Neutrophil (primary cell): ENCODE data around the gene NPLOC4.

Experiments used
- H3K27ac ChIP-seq: fragments of 200-600 bp; sonication (generic); 2 replicates; pipeline ENCODE4 v1.5.1; 2016; ENCODE audit warnings: mild to moderate bottlenecking, moderate library complexity
- H3K27me3 ChIP-seq: fragments of 200-600 bp; sonication (generic); 2 replicates; pipeline ENCODE4 v1.6.0; 2016; ENCODE audit warnings: mild to moderate bottlenecking
- H3K36me3 ChIP-seq: fragments of 200-600 bp; sonication (generic); 2 replicates; pipeline ENCODE4 v1.5.1; 2017
- H3K4me1 ChIP-seq, 2 experiments: fragments of 200-600 bp in 1 of 2; sonication (generic) in 1 of 2; 1 replicate in 1 of 2; 2 replicates in 1 of 2; pipeline versions ENCODE4 v1.5.1 to v1.6.1; 2013 to 2016; ENCODE audit warnings: low read depth in 1 of 2, low read length in 1 of 2, mild to moderate bottlenecking in 1 of 2, moderate library complexity in 1 of 2; ENCODE audit not compliant: control insufficient read depth in 1 of 2, insufficient read depth in 1 of 2
- H3K4me3 ChIP-seq, 2 experiments: fragments of 200-600 bp in 1 of 2; sonication (generic) in 1 of 2; 1 replicate in 1 of 2; 2 replicates in 1 of 2; pipeline ENCODE4 v1.5.1; 2013 to 2016; ENCODE audit warnings: low read depth in 1 of 2, low read length in 1 of 2, mild to moderate bottlenecking in 1 of 2, moderate library complexity in 1 of 2
- H3K9me3 ChIP-seq: fragments of 200-600 bp; sonication (generic); 2 replicates; pipeline ENCODE4 v1.5.1; 2016
- CTCF ChIP-seq: fragments of 200-600 bp; sonication (generic); IDR thresholded peaks from 2 replicates; pipeline ENCODE4 v1.5.1; 2016; ENCODE audit warnings: antibody characterized with exemption

The NPLOC4 gene

GRCh38 chr17:81660441-81660840, 23.5 kb upstream of the NPLOC4 start:
- Histone ChIP-seq H3K4me3 (no peak overlapping the region), H3K36me3 (peaks cover 7% of the 10 kb centered on the region), H3K4me1 (peaks cover 6% of the 10 kb centered on the region in 2 experiments), H3K27ac (no peak overlapping the region), H3K27me3 (no peaks in the 10 kb centered on the region), H3K9me3 (no peaks in the 10 kb centered on the region)
- TF ChIP-seq CTCF = no peak

GRCh38 chr17:81659038-81659437, 22.1 kb upstream of the NPLOC4 start:
- Histone ChIP-seq H3K27ac (no peak overlapping the region), H3K36me3 (no peaks in the 10 kb centered on the region), H3K9me3 (no peaks in the 10 kb centered on the region), H3K4me3 (no peak overlapping the region), H3K4me1 (no peaks in the 10 kb centered on the region), H3K27me3 (peaks cover 3% of the 10 kb centered on the region)
- TF ChIP-seq CTCF = no peak

- no peak overlapping the region for H3K27ac ChIP-seq
- no peaks in the 10 kb centered on the region for H3K36me3 ChIP-seq
- no peak for TF ChIP-seq CTCF
- H3K4me1 ChIP-seq = peaks cover 10% of the 10 kb centered on the region in 2 experiments
- H3K27me3 ChIP-seq = peaks cover 13% of the 10 kb centered on the region
- no peaks in the 10 kb centered on the region for H3K9me3 ChIP-seq
- H3K4me3 ChIP-seq = no peak overlapping the region
Observed at GRCh38 chr17:81656835-81657234, 19.9 kb upstream of the NPLOC4 start.

- Histone ChIP-seq H3K36me3 (no peaks in the 10 kb centered on the region), H3K27me3 (peaks cover 13% of the 10 kb centered on the region), H3K27ac (no peak within 1 kb of the TSS), H3K4me3 (no peak within 1 kb of the TSS), H3K9me3 (no peaks in the 10 kb centered on the region), H3K4me1 (peaks cover 10% of the 10 kb centered on the region in 2 experiments)
- no peak for TF ChIP-seq CTCF
Observed at GRCh38 chr17:81656118-81656743, 19.3 kb upstream of the NPLOC4 start, which contains the start of gene PDE6G. PDE6G (minus strand) TSS chr17:81656542; CDS start chr17:81653305, 3,237 bp downstream.

- Histone ChIP-seq H3K4me3 (no peak overlapping the region), H3K27ac (no peak overlapping the region), H3K4me1 (peaks cover 10% of the 10 kb centered on the region in 2 experiments)
Observed at GRCh38 chr17:81655378-81656117, 18.6 kb upstream of the NPLOC4 start.

More at GRCh38 chr17:81655378-81656117, 18.6 kb upstream of the NPLOC4 start:
- TF ChIP-seq CTCF = no peak
- H3K36me3 ChIP-seq = no peaks in the 10 kb centered on the region
- peaks cover 18% of the 10 kb centered on the region for H3K27me3 ChIP-seq
- no peaks in the 10 kb centered on the region for H3K9me3 ChIP-seq
